Caki2 (cell line): ENCODE data around the gene TROAP. TPM values are rescaled to one million over a fixed set of nuclear protein-coding genes. Genes with fewer than 3 reads are reported as not detected.
A peak's percentile ranks its signal among the peaks of the same experiment; 100 is the strongest.
"Not testable (repeated sequence)": the region's sequence is repeated elsewhere in the genome, so short reads cannot be mapped to it uniquely, and the experiment has no call there.

Experiments
- DNase-seq: peaks from one replicate; pipeline ENCODE4 v3.0.0-alpha.2; 2015; ENCODE audit warnings: low read depth
- in situ Hi-C: cut with HindIII; loops from 2 replicates; pipeline ENCODE4 v1.10.0; 2016; ENCODE audit warnings: low sequenced_read_pairs, low pct_unique_long_range_greater_than_20kb, mixed read lengths
- total RNA-seq: library from RNA; depleted of rRNA; stranded (reverse); fragments of >200 nt; shearing (Covaris generic); gene quantifications from 2 replicates; pipeline ENCODE4 v1.2.3, GENCODE V29; 2014; ENCODE audit warnings: low replicate concordance

The TROAP gene
- total RNA-seq, 1 experiment from 2014 or later, result 41.5 TPM

- no peak for DNase-seq
- in situ Hi-C loops, result no loop called here
Observed at GRCh38 chr12:49293056-49293956, 29.7 kb upstream of the TROAP start.

GRCh38 chr12:49294086-49294803 lies 28.8 kb upstream of the TROAP start:
- in situ Hi-C loops, result no loop called here
- DNase-seq, result no peak

GRCh38 chr12:49294804-49295081 lies 28.3 kb upstream of the TROAP start:
- in situ Hi-C loops, result no loop called here

GRCh38 chr12:49295082-49295936 lies 27.7 kb upstream of the TROAP start, which contains the start of gene PRPH:
PRPH (plus strand) TSS chr12:49295147; CDS start chr12:49295201, 54 bp downstream.
- in situ Hi-C loops, result no loop called here
- no peak for DNase-seq

More at GRCh38 chr12:49294804-49295081, 28.3 kb upstream of the TROAP start:
- DNase-seq, result no peak

GRCh38 chr12:49296034-49296835 lies 26.8 kb upstream of the TROAP start:
- no peak for DNase-seq

GRCh38 chr12:49296836-49297694 lies 26.0 kb upstream of the TROAP start:
- in situ Hi-C loops, result no loop called here
- DNase-seq, result peak; percentile 65

More at GRCh38 chr12:49296034-49296835, 26.8 kb upstream of the TROAP start:
- in situ Hi-C loops, result no loop called here

- no peak for DNase-seq
- in situ Hi-C loops, result no loop called here
Observed at GRCh38 chr12:49297695-49298060, 25.4 kb upstream of the TROAP start.

- in situ Hi-C loops, result no loop called here
- no peak for DNase-seq
Observed at GRCh38 chr12:49298160-49298559, 24.9 kb upstream of the TROAP start.

GRCh38 chr12:49301760-49302159 lies 21.3 kb upstream of the TROAP start:
- in situ Hi-C loops, result no loop called here
- DNase-seq, result no peak

GRCh38 chr12:49304161-49304560 lies 18.9 kb upstream of the TROAP start:
- no peak for DNase-seq
- in situ Hi-C loops, result no loop called here

- in situ Hi-C loops, result no loop called here
- DNase-seq, result no peak
Observed at GRCh38 chr12:49305762-49306510, 17.1 kb upstream of the TROAP start.

- in situ Hi-C loops, result no loop called here
- DNase-seq, result no peak
Observed at GRCh38 chr12:49309386-49309785, 13.7 kb upstream of the TROAP start.

- DNase-seq, in situ Hi-C loops: not testable (repeated sequence)
Observed at GRCh38 chr12:49310451-49311000, 12.5 kb upstream of the TROAP start.

- in situ Hi-C loops, result no loop called here
- DNase-seq, result no peak
Observed at GRCh38 chr12:49314811-49315210, 8.2 kb upstream of the TROAP start.

- DNase-seq, in situ Hi-C loops: not testable (repeated sequence)
Observed at GRCh38 chr12:49317118-49317517, 5.9 kb upstream of the TROAP start.

- DNase-seq, in situ Hi-C loops: not testable (repeated sequence)
Observed at GRCh38 chr12:49320411-49321103, 2.5 kb upstream of the TROAP start.
